ENCODE measurements around the gene PRKAG1.

PRKAG1 gene

GRCh38 chr12:48986720-48987291, 31.8 kb downstream of the PRKAG1 start:
- no peak for DNase-seq

- DNase-seq, result no peak
These were observed 32.7 kb downstream of the PRKAG1 start for GRCh38 chr12:48985901-48986300.

GRCh38 chr12:48985475-48985897, 33.1 kb downstream of the PRKAG1 start:
- DNase-seq, result peak in 6 of 56 donors; percentile 18 to 36 (median 20)

GRCh38 chr12:48982397-48983080, 36.0 kb downstream of the PRKAG1 start:
- no peak for DNase-seq

GRCh38 chr12:48981757-48982157, 36.8 kb downstream of the PRKAG1 start:
- DNase-seq, result no peak

GRCh38 chr12:48980953-48981756, 37.4 kb downstream of the PRKAG1 start:
- DNase-seq, result peak in 24 of 56 donors; percentile 5 to 82 (median 46)

GRCh38 chr12:48980389-48980952, 38.1 kb downstream of the PRKAG1 start:
- no peak for DNase-seq

- DNase-seq, result no peak
These were observed 38.8 kb downstream of the PRKAG1 start for GRCh38 chr12:48979602-48980388.

GRCh38 chr12:48978741-48979601, 39.6 kb downstream of the PRKAG1 start:
- no peak for DNase-seq

GRCh38 chr12:48978291-48978740, 40.3 kb downstream of the PRKAG1 start, which contains the start of gene WNT1:
TSS of gene WNT1 (plus strand) at chr12:48978322. CDS start at chr12:48978651, 329 bp downstream.
- no peak for DNase-seq

GRCh38 chr12:48977290-48978281, 41.0 kb downstream of the PRKAG1 start:
- DNase-seq, result peak in 6 of 56 donors; percentile 18 to 59 (median 29)

GRCh38 chr12:48973941-48974673, 44.5 kb downstream of the PRKAG1 start:
- peak in 2 of 56 donors; percentile 19 to 34 for DNase-seq

GRCh38 chr12:48973531-48973930, 45.0 kb downstream of the PRKAG1 start:
- no peak for DNase-seq

- DNase-seq, result no peak
These were observed 45.6 kb downstream of the PRKAG1 start for GRCh38 chr12:48972952-48973483.

GRCh38 chr12:48972213-48972951, 46.2 kb downstream of the PRKAG1 start:
- DNase-seq, result no peak

- no peak for DNase-seq
These were observed 47.8 kb downstream of the PRKAG1 start for GRCh38 chr12:48970702-48971334.
